Thymus (tissue), 11 donors: Measurements from ENCODE around the gene GPR108. TPM values are rescaled to one million over a fixed set of nuclear protein-coding genes. Genes with fewer than 3 reads are reported as not detected.

ENCODE experiments used
- DNase-seq, 9 donors: peaks; one replicate each; pipeline ENCODE4 v3.0.0-alpha.2; 2013; ENCODE audit warnings: low spot score in 9 of 9, low read depth in 6 of 9, missing footprints in 1 of 9
- H3K27ac ChIP-seq, 2 donors: one replicate each; pipeline ENCODE4 v1.5.1; 2013; ENCODE audit warnings: control low read depth in 1 of 2, low read depth in 1 of 2, low read length in 1 of 2, mild to moderate bottlenecking in 1 of 2, moderate library complexity in 1 of 2
- H3K27me3 ChIP-seq, 2 donors: one replicate each; pipeline ENCODE4 v1.5.1; 2013; ENCODE audit warnings: low read length in 1 of 2; ENCODE audit not compliant: control insufficient read depth in 2 of 2, insufficient read depth in 1 of 2
- H3K36me3 ChIP-seq, 2 donors: one replicate each; pipeline ENCODE4 v1.5.1; 2013; ENCODE audit warnings: low read length in 1 of 2, mild to moderate bottlenecking in 1 of 2, moderate library complexity in 1 of 2; ENCODE audit not compliant: control insufficient read depth in 2 of 2, insufficient read depth in 2 of 2
- H3K4me1 ChIP-seq, 2 donors: one replicate each; pipeline ENCODE4 v1.5.1; 2013; ENCODE audit warnings: low read length in 2 of 2; ENCODE audit not compliant: control insufficient read depth in 2 of 2, insufficient read depth in 2 of 2
- H3K4me3 ChIP-seq, 2 donors: one replicate each; pipeline ENCODE4 v1.5.1; 2013; ENCODE audit warnings: low read length in 2 of 2, control low read depth in 1 of 2, mild to moderate bottlenecking in 1 of 2
- H3K9me3 ChIP-seq, 2 donors: one replicate each; pipeline ENCODE4 v1.5.1; 2013; ENCODE audit warnings: low read length in 1 of 2, mild to moderate bottlenecking in 1 of 2; ENCODE audit not compliant: control insufficient read depth in 2 of 2, insufficient read depth in 1 of 2
- WGBS: extraction: QIAGEN DNeasy Blood & Tissue Kit; methylation state at CpG from one replicate; pipeline ENCODE4 v1.1.7; 2013; 5-methylcytosine and 5-hydroxymethylcytosine counted together
- polyA plus RNA-seq: library from polyadenylated mRNA; stranded (reverse); fragments of 200-250 nt; gene quantifications from one replicate; pipeline ENCODE4 v1.2.3, GENCODE V29; 2013
- total RNA-seq: library from RNA; stranded (reverse); fragments of 120-200 nt; gene quantifications from one replicate; pipeline ENCODE4 v1.2.4, GENCODE V29; 2013
- donor health status: healthy.

GPR108 gene
- total and polyA plus RNA-seq, 2 donors: 34.9 to 106 TPM

DNA sequence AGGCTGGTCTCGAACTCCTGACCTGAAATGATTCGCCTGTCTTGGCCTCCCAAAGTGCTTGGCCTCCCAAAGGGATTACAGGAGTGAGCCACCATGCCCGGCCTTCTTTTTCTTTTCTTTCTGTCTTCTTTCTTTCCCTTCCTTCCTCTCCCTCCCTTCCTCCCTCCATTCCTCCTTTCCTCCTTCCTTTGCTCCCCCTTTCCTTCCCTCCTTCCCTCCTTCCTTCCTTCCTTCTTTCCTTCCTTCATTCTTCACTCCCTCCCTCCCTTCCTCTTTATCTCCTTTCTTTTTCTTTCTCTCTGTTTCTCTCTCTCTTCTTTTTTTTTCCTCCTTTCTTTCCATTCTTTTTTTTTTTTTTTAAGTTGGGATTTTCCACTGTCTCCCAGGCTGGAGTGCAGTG, 29.0 kb downstream of the GPR108 start:
- no peak overlapping the region for H3K4me3 ChIP-seq
- peaks cover 2 to 48% of the 10 kb centered on the region in 2 donors for H3K27me3 ChIP-seq
- no peak for DNase-seq
- no peaks in the 10 kb centered on the region for H3K9me3 ChIP-seq
- no peaks in the 10 kb centered on the region for H3K4me1 ChIP-seq
- no peaks in the 10 kb centered on the region for H3K36me3 ChIP-seq
- 86% methylated on average over 3 of the region's 3 CpGs for WGBS
- H3K27ac ChIP-seq: no peak overlapping the region

DNA sequence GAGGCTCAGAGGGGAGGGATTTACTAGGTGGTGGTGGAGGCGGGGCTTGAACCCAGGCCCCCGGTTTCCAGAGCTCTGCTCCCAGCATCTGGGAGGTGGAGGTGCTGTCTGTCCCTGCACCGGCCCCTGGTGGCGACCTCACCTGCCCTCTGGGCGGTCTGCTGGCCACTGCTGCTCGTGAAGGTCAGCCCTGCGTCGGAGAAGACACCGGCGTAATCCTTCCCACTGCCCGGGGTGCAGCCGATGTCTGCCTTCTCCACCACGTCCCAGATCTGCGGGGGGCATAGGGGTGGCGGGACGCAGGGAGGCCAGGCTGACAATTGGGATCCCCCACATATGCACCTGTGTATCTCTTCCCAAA, 29.7 kb downstream of the GPR108 start:
- Histone ChIP-seq H3K9me3 (no peaks in the 10 kb centered on the region), H3K36me3 (no peaks in the 10 kb centered on the region), H3K4me1 (no peaks in the 10 kb centered on the region), H3K4me3 (no peak overlapping the region), H3K27me3 (peaks cover 2 to 48% of the 10 kb centered on the region in 2 donors), H3K27ac (no peak overlapping the region)
- 85% methylated on average over 16 of the region's 16 CpGs for WGBS
- DNase-seq: no peak

DNA sequence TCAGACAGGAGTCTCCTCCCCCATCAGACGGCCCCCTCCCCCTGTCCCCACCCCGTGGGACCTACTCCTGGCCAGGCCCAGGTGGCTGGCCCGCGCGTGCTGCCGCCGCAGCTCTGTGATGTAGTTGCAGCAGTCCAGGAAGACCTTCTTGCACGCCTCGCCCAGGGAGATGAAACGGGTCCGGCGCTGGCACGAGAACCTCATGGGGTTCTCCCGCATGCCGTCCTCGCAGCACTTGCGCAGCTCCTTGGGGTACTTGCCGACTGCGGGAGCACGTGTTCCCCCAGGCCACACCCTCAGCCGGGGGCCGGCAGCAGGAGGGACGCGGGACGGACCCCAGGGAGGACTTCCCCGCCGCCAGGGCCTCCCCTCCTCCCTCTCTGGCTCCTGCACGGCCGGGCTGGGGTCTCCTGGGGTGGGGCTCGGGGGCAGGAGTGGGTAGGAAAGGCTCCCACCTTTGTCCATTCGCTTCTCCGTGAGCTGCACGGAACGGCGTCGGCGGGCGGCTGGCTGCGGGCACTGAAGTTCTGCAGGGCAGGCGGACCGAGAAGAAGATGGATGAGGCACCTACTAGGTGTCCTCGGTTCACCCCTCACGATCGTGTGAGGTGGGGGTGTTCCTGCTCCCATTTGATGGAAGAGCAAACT, 30.2 kb downstream of the GPR108 start:
- Histone ChIP-seq H3K4me1 (no peaks in the 10 kb centered on the region), H3K9me3 (no peaks in the 10 kb centered on the region), H3K27ac (no peak overlapping the region), H3K36me3 (no peaks in the 10 kb centered on the region), H3K4me3 (no peak overlapping the region), H3K27me3 (peaks cover 2 to 44% of the 10 kb centered on the region in 2 donors)
- 91% methylated on average over 44 of the region's 44 CpGs for WGBS
- no peak for DNase-seq

DNA sequence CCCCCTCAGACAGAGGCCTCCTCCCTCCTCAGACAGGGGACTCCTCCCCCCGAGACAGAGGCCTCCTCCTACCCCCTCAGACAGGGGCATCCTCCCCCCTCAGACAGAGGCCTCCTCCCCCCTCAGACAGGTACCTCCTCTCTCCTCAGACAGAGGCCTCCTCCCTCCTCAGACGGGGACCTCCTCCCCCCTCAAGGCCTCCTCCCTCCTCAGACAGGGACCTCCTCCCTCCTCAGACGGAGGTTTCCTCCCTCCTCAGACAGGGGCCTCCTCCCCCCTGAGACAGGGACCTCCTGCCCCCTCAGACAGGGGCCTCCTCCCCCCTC, 30.8 kb downstream of the GPR108 start:
- H3K4me1 ChIP-seq: no peaks in the 10 kb centered on the region
- 82% methylated on average over 3 of the region's 3 CpGs for whole genome bisulfite sequencing

DNA sequence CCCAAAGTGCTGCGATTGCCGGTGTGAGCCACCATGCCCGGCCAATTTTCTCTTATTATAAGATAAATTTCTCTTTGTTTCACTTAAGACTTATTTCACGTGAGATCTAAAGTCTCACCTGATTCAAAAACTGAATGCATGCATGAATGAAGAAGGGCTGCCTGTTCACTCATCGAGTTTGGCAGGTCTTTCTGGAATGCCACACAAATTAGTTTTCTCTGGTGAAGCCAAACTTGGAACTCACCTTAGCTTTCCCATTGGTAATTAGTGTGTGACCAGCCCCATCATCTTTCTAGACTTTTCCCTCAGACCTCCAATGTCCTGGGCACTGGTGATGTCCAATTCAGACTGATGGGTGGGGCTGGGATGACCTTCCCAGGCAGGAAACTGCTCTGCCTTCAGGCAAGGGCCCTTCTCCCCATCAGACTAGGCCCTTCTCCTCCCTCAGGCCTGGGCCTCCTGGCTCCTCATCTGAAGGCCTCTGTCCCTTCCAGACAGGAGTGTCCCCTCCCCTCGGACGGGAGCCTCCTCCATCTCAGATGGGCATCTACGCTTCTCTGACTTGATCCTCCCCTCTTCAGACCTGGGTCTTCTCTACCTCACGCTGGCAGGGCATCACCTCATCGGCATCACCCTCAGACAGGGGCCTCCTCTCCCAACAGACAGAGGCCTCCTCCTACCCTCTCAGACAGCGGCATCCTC, 31.3 kb downstream of the GPR108 start:
- Histone ChIP-seq H3K27ac (no peak overlapping the region), H3K27me3 (peaks cover 2 to 34% of the 10 kb centered on the region in 2 donors), H3K4me1 (no peaks in the 10 kb centered on the region), H3K36me3 (no peaks in the 10 kb centered on the region), H3K4me3 (no peak overlapping the region), H3K9me3 (no peaks in the 10 kb centered on the region)
- DNase-seq: no peak
- WGBS: 87% methylated on average over 11 of the region's 11 CpGs

More for the DNA sequence above, 30.8 kb downstream of the GPR108 start:
- Histone ChIP-seq H3K36me3 (no peaks in the 10 kb centered on the region), H3K9me3 (no peaks in the 10 kb centered on the region), H3K27ac (no peak overlapping the region), H3K27me3 (peaks cover 2 to 39% of the 10 kb centered on the region in 2 donors), H3K4me3 (no peak overlapping the region)
- no peak for DNase-seq

DNA sequence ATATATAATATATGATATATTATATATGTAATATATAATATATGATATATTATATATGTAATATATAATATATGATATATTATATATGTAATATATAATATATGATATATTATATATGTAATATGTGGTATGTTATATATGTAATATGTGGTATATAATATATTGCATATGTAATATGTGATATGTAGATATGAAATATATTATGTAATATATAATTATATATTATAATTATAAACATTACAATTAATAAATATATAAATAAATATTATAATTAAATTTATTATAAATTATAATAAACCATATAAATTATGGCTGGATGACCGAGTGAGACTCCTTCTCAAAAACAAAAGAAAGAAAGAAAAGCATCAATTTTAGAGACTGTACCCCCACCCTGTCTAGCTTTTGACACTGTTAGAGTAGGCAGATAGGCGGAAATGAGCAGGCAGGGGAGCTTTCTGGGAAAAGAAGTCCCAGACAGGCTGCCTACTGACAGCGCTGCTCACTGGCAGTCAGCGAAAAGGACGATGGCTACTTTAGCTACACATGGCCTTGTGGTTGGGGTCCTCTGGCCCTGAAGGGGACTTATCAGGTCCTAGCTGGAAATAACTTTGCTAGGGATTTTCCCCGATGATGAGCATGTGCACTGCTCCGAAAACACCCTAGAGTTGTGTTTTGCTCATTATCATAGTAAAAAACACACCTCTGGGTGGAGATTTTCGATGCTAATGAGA, 36.6 kb downstream of the GPR108 start:
- Histone ChIP-seq H3K9me3 (peaks cover 0 to 4% of the 10 kb centered on the region in 2 donors), H3K27ac (no peak overlapping the region), H3K27me3 (no peaks in the 10 kb centered on the region), H3K4me1 (no peaks in the 10 kb centered on the region), H3K4me3 (no peak overlapping the region), H3K36me3 (no peaks in the 10 kb centered on the region)
- no peak for DNase-seq
- WGBS: 97% methylated on average over 8 of the region's 8 CpGs

DNA sequence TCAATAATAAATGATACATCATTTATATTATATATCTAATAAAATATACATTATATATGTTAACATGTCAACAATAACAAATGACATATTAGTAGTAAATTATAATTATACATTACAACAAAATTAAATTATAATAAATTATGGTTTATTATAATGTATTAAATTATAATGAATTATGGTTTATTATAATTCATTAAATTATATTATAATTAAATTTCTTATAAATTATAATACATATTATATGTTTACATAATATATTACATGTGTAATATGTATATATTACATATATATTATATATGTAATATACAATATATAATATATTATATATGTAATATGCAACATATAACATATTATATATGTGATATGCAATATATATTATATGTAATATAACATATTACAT, 37.4 kb downstream of the GPR108 start:
- Histone ChIP-seq H3K4me3 (no peak overlapping the region), H3K27ac (no peak overlapping the region), H3K9me3 (peaks cover 0 to 4% of the 10 kb centered on the region in 2 donors), H3K4me1 (no peaks in the 10 kb centered on the region), H3K27me3 (no peaks in the 10 kb centered on the region), H3K36me3 (no peaks in the 10 kb centered on the region)
- DNase-seq: no peak

DNA sequence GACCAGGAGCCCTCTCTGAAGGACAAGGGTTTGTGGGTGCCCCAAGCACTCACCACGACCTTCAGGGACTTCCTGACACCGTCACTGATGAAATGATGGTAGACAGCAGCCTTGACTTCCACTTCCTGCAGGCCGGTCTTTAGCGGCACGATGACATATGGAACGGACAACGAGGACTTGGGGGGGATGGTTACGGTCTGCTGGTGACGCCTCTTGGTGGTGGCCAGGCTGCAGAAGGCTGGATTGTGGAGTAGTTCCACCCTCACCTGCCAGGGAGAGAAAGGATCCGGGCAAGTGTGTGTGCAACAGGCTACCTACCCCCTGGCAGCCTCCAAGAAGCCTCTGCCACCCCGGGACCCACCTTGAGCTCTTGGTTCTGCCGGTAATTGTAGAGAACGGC, 40.1 kb downstream of the GPR108 start:
- Histone ChIP-seq H3K9me3 (peaks cover 0 to 4% of the 10 kb centered on the region in 2 donors), H3K4me3 (no peak overlapping the region), H3K27me3 (no peaks in the 10 kb centered on the region), H3K36me3 (no peaks in the 10 kb centered on the region), H3K4me1 (no peaks in the 10 kb centered on the region), H3K27ac (no peak overlapping the region)
- DNase-seq: no peak
- 42% methylated on average over 13 of the region's 13 CpGs for WGBS

DNA sequence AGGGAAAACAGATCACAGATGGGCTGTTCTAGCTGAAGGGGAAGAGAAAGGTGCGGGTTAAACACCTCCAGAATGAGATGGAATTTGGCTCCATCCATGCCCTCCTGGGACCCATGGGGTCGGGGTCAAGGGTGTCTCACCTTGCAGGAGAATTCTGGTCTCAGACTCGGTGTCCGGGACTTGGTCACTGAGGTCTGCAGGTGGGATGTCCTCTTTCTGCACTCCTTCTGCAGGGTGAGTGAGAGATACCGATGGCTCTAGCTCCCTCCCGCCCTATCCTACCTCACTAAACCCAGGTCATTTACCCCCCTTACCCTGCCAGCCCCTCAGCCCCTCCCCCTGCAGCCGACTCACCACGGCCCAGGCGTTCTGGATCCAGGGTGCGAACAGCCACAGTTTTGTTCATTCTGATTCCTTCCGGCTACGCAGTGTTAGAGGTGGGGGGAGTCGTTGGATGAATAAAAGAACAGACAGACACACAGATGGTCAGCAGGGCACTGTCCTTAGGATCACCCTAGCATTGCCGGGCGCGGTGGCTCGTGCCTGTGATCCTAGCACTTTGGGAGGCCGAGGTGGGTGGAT, 41.0 kb downstream of the GPR108 start:
- WGBS: 87% methylated on average over 18 of the region's 18 CpGs
- Histone ChIP-seq H3K27me3 (no peaks in the 10 kb centered on the region), H3K4me3 (no peak overlapping the region), H3K9me3 (peaks cover 0 to 4% of the 10 kb centered on the region in 2 donors), H3K27ac (no peak overlapping the region), H3K36me3 (no peaks in the 10 kb centered on the region), H3K4me1 (no peaks in the 10 kb centered on the region)
- no peak for DNase-seq
